Amygdala (tissue), 56 donors: ENCODE results near the gene ETV6.

ENCODE experiments used
- DNase-seq, 56 donors: peaks; one replicate each; lab custom pipeline; 2025; lab: John Stamatoyannopoulos, UW

ETV6 gene

GRCh38 chr12:11793921-11794710 is 144.6 kb downstream of the ETV6 start:
- DNase-seq: peak in 15 of 56 donors; percentile 8 to 57 (median 27)

- no peak for DNase-seq
Observed at GRCh38 chr12:11794751-11795150, 145.3 kb downstream of the ETV6 start.

- DNase-seq: peak in 1 of 56 donors; percentile 11
Observed at GRCh38 chr12:11795192-11795912, 145.9 kb downstream of the ETV6 start.

DNA sequence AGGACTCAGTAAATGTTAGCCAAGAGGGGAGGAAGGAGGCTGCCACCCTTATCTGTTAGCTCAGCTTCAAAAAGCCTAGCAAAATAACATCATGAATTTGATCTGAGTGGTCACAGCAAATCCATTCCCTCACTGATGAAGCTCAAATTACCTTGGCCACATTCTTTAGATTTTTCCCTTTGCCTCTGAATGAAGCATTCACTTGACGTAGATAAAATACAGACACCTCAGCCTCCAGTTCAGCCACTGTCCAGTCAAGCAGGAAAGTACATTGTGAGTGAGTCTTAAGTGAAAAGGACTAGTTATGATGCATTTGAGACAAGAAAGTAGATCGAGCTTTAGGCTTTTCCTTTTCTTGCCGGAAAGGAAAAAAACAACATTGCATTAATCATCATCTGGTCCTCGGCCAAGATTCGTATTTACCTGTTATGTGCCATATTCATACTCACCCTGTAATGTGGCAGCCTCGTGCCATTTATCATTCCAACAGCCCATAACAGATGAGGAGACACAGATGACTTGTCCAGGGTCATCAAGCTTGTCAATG is 146.5 kb downstream of the ETV6 start:
- no peak for DNase-seq

DNA sequence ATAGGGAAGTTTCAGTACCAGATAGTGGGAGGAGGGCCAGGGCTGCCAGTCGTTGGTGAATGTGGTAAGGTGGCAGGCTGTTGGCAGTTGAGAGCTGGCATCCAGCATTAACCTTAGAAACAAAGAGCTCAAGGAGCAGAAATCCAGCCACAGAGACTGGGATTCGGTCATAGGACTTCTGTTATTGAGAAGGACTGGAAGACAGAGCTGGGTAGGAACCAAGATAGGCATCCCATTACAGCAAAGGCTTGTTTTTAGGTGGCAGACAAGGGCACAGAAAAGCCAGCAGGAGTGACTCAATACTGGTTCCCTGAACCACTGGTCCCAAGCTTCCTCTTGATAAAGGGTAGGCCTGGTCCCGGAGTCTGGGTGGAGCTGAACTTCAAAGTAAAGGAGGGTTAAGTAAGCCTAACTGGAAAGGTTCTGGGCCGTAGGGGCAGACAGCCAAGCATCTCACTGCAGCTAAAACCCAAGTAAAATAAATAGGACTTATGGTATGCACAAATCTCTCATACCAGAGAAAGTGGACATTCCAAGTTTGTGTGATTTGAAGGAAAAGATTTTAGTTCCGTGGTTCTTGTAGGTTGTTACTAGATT is 147.9 kb downstream of the ETV6 start:
- DNase-seq: peak in 3 of 56 donors; percentile 15 to 41 (median 23)

- DNase-seq: no peak
Observed at GRCh38 chr12:11798006-11798708, 148.7 kb downstream of the ETV6 start.

DNA sequence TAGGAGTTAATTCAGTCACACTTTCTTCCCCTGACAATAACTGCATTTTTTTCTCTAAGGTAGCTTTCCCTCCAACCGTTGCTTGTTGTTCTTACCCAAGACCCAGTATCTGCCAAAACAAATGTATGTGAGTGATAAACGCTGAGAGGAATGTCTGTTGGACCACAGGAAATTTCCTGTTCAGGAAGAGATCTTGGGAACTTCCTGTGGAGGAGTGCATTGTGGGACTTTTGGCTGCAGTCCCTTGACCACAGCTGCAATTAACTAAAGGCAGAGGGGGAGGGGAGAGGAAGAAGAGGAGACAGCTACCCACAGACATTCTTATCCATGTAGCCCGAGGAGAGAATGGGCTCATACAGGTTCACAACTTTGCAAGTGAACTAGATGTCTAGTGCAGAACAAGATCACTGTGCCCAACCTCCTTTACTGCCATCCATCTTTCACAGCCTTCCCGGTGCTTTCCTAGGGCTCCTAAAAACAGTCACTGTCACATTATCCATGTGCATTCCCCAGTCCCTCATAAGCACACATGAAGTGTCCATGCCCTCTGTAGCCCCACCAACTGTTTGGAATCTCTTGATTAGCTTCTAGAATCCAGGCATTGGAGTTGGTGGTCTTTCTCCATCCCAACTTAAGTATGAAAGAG is 149.5 kb downstream of the ETV6 start:
- no peak for DNase-seq

DNA sequence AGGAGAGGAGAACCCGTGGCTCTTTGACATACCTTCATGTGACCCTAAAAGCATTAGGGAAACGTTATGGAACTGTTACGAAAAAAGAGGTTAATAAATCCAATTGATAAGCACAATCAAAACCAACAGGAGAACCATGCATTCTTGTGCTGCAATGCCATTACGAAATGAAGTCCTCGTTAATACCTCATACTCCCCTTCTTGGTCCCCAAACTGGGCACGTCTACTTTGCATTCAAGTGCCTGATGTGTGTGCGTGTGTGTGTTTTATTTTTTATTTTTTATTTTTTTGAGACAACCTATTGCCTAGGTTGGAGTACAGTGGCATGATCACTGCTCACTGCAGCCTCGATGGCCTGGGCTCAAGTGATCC is 150.0 kb downstream of the ETV6 start:
- no peak for DNase-seq

DNA sequence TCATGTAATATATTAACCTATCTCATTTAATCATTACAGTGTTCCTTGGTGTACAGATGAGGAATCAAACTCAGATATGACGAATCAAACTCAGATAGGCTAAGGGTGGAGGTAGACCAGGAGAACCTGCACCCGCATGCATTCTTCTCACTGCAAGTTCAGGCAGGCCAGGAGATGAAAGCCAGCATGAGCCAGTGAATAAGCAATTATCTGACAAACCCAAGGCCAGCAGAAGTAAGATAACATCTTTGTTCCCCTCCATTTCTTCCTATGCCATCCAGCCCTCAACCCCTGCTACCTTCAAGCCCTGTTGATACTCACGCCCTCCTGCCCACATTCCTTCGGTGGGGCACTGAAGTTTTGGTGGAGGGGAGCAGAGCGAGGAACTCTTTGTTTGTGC is 152.2 kb downstream of the ETV6 start:
- DNase-seq: no peak

DNA sequence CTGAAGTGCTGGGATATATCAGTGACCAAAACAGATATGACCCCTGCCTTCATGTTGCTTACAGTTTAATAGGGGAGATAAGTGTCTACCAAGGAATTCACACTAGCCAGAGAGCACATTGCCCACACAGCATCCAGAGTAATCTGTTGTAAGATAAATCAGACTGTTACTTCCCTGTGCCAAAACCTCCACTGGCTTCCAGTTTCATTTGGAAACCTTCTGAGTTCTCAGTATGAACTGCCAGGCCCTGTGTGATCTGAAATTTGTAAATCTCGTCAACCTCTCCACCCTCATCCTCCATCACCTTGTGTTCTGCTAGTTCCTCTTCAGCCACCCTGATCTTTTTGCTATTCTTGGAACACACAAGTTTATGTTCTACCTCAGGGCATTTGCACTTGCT is 154.7 kb downstream of the ETV6 start:
- DNase-seq: no peak

DNA sequence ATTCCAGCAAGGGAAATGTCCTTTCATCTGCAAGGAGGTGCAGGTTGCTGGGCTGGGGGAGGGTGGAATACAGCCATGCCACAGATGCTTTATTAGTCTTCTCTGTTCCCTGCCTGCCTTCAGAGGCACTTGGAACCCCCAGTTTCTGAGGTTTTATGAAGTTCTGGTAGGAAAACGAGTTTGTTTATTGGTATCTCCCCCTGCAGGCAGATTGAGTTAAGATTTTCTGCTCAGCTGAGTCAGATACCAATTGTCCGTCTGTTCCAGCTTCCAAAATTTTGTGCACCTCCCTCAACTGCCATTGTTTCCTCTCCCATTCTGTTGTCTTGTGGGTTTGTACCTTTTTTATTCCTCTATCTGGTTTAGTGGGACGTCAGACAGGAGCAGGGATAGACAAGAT is 155.6 kb downstream of the ETV6 start:
- DNase-seq: no peak

- DNase-seq: no peak
Observed at GRCh38 chr12:11805680-11806079, 156.2 kb downstream of the ETV6 start.

GRCh38 chr12:11807458-11807857 is 158.0 kb downstream of the ETV6 start:
- no peak for DNase-seq

- DNase-seq: no peak
Observed at GRCh38 chr12:11808931-11809330, 159.5 kb downstream of the ETV6 start.

DNA sequence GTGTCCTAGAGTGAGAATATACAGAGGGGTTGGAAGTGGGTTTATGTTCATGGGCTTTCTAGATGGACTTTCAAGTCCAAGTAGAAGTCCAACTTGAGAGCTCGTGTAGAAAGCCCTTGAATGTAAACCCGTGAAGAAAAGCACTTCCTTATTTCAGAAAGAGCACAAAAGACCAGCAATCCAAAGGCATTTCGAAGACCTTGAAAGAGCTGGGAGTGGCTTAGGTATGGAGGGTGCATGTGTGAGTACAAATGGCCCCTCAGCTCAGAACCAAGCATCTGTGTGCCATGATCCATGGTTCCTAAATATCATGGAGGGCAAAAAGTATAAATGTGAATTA is 160.7 kb downstream of the ETV6 start:
- no peak for DNase-seq

- no peak for DNase-seq
Observed at GRCh38 chr12:11811008-11811407, 161.5 kb downstream of the ETV6 start.

- no peak for DNase-seq
Observed at GRCh38 chr12:11812241-11812585, 162.7 kb downstream of the ETV6 start.

DNA sequence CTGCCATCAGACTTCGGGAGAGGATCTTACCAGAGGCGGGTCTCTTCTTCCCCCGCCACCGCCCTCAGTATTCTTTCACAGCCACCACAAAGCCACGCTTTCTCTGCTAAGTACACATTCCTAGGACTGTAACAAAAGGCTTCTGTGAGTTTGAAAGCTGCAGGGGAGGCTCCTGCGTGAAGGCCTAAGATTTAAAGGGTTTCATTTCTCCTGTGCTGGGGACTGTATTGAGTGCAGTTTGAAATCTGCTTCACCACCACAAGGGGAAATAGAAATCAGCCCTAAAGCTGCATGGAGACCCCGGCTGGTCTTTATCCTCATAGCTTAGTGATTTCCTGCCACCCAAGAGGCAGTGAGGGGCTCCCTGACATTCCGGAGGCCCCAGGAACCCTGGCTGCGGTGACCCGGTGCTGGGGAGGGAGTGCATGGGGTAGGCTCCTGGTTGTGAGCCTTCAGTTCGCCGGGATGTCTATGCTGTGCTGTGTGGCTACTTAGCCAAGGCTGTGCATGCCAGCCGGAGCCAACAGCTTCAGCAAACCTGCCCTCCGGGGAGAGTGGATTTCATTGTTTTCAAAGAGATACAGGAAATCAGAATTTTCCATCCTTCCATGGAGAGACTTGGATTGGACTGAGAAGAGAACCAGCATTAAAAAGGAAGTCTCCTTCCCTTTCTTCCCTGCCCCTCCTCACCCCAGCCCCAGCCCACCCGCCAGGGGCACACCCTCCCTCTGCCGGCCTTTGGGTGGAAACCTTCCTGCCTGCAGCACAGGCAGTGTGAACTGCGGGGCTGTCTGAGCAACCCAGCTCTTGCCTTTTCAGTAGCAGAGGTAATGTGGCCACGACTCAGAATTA is 163.3 kb downstream of the ETV6 start:
- DNase-seq: peak in 35 of 56 donors; percentile 14 to 70 (median 50)

DNA sequence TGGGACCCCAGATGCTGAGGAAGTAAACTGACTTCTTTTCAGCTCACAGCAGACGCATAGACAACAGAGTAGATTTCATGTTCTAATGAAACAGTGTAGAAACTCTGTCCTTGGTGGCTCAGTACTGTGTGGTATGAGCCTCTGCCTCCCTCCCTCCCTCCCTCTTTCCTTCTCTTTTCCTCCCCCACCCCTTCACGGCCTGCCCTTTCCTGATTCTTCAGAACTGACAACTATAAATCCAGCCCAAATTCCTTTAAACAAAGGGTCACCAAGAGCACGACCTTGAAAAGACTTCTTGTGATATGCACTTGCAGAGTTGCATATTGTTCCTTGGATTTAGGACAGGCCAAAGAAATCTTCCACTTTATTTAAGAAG is 164.0 kb downstream of the ETV6 start:
- no peak for DNase-seq

DNA sequence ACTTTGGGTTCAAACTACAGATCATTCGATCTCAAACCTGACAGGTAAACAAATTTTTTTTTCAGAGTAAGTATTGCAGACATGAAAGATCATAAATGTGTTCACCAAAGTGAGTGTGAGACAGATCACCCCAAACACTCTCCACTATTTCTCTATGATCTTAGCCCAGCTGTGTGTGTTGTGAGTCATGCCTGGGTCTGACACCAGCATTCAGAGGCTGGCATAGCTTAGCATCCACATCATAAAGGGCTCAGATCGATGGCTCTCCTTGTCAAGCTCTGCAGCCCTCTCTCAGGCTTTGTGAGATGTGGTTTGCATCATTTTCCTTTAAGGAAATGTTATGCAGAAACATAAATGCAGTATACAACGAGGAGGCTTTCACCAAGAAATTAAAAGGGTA is 164.9 kb downstream of the ETV6 start:
- peak in 19 of 56 donors; percentile 7 to 65 (median 35) for DNase-seq
